Right lobe of liver (tissue), 4 donors: Measurements from ENCODE around the gene GRAMD2A.

Experiments used
- POLR2A ChIP-seq: fragments of 450-650 bp; IDR thresholded peaks from one replicate; pipeline ENCODE4 v1.6.1; 2017; ENCODE audit warnings: antibody characterized with exemption, mild to moderate bottlenecking
- TF ChIP-seq, protein P1 (sequence below), 4 donors: fragments of 200-600 bp in 3 of 4; fragments of 450-650 bp in 1 of 4; IDR thresholded peaks; one replicate each; pipeline versions ENCODE4 v1.5.1 to v1.8.0; 2016 to 2022; ENCODE audit warnings: antibody characterized with exemption in 4 of 4, mild to moderate bottlenecking in 2 of 4
- donor health status: DM: no; HTN: no; CAD: no.
- donor health status: DM: no; HTN: no; CAD: no.
- donor health status: DM: no; HTN: yes; CAD: no.

DNA sequence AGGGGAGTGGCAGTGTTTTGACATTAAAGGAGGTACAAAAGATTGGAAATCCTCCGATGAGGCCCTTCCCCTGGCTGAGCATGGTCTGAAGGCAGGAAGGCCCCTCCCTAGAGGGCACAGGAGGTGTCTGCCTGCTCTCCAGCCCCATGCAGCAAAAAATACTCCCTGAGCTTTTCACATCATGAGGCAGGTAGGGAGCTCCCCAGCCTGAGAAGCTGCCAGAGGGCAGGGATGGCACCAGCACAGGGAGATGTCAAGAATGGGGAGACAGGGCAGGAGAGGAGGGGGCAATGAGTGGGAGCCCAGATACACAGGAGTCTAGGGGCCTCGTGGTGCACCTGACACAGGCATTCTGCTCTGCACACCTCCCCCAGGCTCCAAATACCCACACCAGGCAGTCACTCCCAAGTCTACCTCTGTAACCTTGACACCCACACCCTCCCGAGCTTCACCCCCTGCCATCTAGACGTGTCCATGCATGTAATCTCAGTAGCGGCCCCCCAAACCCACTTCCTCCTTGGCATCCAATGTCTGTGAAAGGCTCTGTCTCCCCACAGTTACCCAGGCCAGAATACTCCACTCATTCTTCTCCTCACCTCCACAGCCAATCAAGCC is 22.9 kb downstream of the GRAMD2A start:
- TF ChIP-seq, protein P1, sequence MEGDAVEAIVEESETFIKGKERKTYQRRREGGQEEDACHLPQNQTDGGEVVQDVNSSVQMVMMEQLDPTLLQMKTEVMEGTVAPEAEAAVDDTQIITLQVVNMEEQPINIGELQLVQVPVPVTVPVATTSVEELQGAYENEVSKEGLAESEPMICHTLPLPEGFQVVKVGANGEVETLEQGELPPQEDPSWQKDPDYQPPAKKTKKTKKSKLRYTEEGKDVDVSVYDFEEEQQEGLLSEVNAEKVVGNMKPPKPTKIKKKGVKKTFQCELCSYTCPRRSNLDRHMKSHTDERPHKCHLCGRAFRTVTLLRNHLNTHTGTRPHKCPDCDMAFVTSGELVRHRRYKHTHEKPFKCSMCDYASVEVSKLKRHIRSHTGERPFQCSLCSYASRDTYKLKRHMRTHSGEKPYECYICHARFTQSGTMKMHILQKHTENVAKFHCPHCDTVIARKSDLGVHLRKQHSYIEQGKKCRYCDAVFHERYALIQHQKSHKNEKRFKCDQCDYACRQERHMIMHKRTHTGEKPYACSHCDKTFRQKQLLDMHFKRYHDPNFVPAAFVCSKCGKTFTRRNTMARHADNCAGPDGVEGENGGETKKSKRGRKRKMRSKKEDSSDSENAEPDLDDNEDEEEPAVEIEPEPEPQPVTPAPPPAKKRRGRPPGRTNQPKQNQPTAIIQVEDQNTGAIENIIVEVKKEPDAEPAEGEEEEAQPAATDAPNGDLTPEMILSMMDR (IDR thresholded peaks at IDR 0.05): no peak
- TF ChIP-seq POLR2A: no peak
